B cell (primary cell): ENCODE measurements around the gene PSPC1.

ENCODE experiments used
- CTCF ChIP-seq: fragments of 200-600 bp; IDR thresholded peaks from one replicate; pipeline ENCODE4 v1.8.0; 2022; ENCODE audit warnings: antibody characterized with exemption, mild to moderate bottlenecking
- EZH2 ChIP-seq: IDR thresholded peaks from 2 replicates; pipeline ENCODE4 v1.6.1; 2012; ENCODE audit warnings: borderline replicate concordance, low read depth, mild to moderate bottlenecking, moderate library complexity, low read length; ENCODE audit not compliant: insufficient read depth, poor library complexity, severe bottlenecking

- TF ChIP-seq CTCF = no peak
- no peak for TF ChIP-seq EZH2
These were observed 119.2 kb downstream of the PSPC1 start for GRCh38 chr13:19663416-19663979.
